AG09309 (cell line): ENCODE data around the gene NKAIN2.

Experiments
- DNase-seq: peaks from one replicate; pipeline ENCODE4 v3.0.0-alpha.2; 2010; ENCODE audit warnings: low read depth
- H3K4me3 ChIP-seq: 2 replicates; pipeline ENCODE4 v1.5.1; 2011; ENCODE audit warnings: mild to moderate bottlenecking, low read depth, low read length, moderate library complexity; ENCODE audit not compliant: control insufficient read depth
- CTCF ChIP-seq: IDR thresholded peaks from 2 replicates; pipeline ENCODE4 v1.5.1; 2011; ENCODE audit warnings: mild to moderate bottlenecking, low read depth, low read length, inconsistent platforms; ENCODE audit not compliant: insufficient read depth, control insufficient read depth; ENCODE audit errors: missing control alignments

NKAIN2 gene

GRCh38 chr6:124577734-124578281, 774.1 kb downstream of the NKAIN2 start:
- no peak for TF ChIP-seq CTCF
- DNase-seq, result no peak
- no peak overlapping the region for H3K4me3 ChIP-seq

GRCh38 chr6:124590001-124590400, 786.3 kb downstream of the NKAIN2 start:
- TF ChIP-seq CTCF, result no peak
- H3K4me3 ChIP-seq, result no peak overlapping the region
- DNase-seq, result no peak

GRCh38 chr6:124599656-124600055, 796.0 kb downstream of the NKAIN2 start:
- H3K4me3 ChIP-seq, result no peak overlapping the region
- TF ChIP-seq CTCF, result no peak
- DNase-seq, result no peak

GRCh38 chr6:124604719-124605118, 801.1 kb downstream of the NKAIN2 start:
- no peak for DNase-seq
- H3K4me3 ChIP-seq, result no peak overlapping the region
- TF ChIP-seq CTCF, result no peak

GRCh38 chr6:124607119-124607627, 803.5 kb downstream of the NKAIN2 start:
- no peak for TF ChIP-seq CTCF
- DNase-seq, result no peak
- H3K4me3 ChIP-seq, result no peak overlapping the region

GRCh38 chr6:124613031-124613430, 809.4 kb downstream of the NKAIN2 start:
- DNase-seq, result no peak
- TF ChIP-seq CTCF, result no peak
- no peak overlapping the region for H3K4me3 ChIP-seq
